ENCODE results near the gene MYO1B. TPM values are rescaled to one million over a fixed set of nuclear protein-coding genes. Genes with fewer than 3 reads are reported as not detected.

Gene MYO1B
- total RNA-seq, 2 donors from 2014 or later: 18.6 to 26.3 TPM

DNA sequence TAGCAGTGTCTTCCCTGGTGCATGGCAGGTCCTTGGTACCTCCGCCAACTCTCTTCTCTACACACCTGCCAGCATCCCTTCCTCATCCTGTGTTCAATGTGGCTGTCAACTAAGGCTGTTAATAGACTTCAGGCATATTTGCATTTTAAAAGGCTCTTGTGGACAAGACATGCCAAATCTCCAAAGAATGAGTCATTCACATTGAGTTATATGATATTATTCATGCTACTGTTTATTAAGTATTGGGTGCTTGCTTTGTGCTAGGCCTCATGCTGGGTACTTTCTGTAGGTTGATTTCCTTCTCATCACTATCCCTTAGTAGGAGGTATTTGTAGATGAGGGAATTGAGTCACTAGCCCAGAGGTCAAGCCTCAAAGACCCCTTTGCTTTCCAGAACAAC lies 5.2 kb downstream of the MYO1B start:
- ATAC-seq: no peak
- DNase-seq: no peak
- intact Hi-C loops (cut with DNase I): no loop called here

DNA sequence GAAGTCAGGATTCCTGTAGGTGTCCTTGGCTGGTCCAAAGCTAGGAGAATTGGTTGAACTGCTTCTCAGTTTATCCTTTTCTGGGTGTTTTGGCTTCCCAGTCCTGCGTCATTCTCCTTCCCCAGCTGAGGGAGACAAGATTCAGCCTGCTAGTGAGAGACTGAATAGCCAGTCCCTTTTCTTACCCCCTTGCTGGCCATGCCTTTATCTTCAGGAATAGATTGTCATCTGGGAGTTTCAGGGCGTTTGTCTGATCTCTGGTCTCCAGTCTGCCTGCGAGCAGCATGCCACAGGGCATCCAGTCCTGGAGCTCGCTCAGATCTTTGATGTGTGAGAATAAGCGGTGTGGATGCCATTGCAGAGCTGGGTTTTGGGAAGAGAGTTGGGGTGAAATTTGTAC lies 5.8 kb downstream of the MYO1B start:
- intact Hi-C loops (cut with DNase I): no loop called here
- ATAC-seq (no peak), DNase-seq (no peak)

DNA sequence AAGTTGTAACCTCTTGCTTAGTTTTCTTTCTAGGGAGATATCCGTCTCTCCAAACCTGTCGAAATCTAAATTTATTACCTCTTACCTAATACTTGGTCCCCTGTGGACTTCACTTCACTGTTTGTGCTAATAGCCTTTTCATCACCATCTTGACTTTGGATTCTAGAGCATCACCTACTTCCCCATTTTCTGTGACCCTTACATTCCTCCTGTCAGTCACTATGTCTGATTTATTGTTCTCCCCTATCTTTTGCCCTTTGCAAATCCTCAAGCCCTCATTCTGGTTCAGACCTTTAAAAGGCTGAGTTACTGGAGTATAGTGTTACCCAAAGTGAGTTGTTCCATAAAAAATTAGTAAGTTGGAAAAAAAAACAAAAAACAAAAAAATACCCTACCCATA lies 7.5 kb downstream of the MYO1B start:
- intact Hi-C loops (cut with DNase I): no loop called here
- no peak for DNase-seq

DNA sequence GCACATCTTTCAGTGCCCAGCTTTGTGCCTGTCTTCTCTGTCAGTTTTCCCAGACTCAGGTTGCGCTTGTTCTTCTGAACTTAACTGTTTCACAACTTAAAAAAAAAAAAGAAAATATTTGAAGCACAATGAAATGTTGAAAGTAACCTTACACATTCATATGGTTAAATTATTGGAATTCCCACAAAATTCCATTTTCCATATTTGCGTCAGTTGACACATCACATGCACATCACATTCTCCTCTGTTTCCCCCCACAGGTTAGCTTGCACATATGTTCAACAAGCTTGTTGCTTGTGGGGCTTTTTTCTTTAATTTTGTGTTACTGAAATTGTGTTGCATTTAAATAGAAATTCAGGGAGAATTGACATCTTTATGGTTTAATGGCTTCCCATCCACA lies 8.3 kb downstream of the MYO1B start:
- no peak for DNase-seq
- intact Hi-C loops (cut with DNase I): no loop called here
- ATAC-seq: no peak

More for the DNA sequence above, 7.5 kb downstream of the MYO1B start:
- ATAC-seq: no peak

DNA sequence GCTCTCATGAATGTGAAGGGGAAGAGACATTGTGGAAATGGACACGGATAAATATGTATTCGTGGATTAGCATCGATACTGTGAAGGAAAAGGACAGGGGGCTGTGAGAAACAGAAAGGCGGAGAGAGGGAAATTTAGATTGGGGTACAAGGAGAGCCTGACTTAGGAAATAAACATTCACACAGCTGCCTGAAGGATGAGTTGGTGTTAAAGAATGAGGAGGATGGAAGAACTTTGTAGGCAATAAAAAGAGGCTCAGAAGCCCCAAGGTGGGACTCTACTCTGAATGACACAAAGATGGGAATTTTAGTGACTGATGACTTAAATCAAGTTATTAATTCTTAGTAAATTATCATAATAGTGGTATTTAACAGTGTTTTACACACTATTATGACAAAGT lies 10.1 kb downstream of the MYO1B start:
- intact Hi-C loops (cut with DNase I): no loop called here
- ATAC-seq: no peak
- DNase-seq: no peak

DNA sequence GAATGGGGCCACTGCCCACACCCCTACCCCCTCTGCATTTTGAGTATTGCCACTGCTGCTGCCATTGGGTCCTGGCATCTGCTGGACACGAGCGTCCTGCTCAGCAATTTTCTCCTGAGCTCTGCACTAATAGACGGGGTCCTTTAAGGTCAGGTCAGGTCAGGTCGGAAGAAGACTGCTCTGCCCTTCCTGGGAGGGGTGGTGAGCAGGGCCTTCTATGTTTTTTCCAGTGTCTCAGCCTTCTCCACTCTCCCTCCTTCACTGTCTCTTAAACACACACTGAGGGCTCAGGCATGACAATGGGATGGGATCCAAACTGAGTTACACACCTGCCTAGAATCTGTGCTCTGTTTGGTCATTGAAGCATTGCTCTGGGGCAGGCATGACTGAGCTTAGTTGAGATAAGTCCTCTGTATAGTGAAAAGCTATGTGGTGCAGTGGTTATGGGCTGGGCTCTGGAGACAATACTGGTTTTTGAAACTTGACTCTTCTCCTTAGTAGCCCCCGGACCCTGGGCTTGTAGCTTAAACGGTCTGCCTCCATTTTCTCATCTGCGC lies 10.6 kb downstream of the MYO1B start:
- no peak for ATAC-seq
- intact Hi-C loops (cut with DNase I): no loop called here

DNA sequence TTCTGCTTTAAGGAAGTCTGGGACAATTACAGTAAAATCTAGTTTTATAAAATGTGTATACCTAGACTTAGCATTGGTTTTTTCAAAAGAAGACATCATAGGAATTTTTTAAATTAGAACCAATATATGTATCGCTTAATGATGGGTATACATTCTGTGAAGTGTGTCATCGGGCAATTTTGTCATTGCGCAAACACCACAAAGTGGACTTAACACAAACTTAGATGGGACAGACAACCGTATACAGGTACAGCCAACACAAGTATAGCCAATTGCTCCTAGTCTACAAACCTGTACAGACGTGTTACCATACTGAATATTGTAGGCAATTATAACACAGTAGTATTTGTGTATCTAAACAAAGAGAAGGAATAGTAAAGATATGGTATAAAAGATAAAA lies 12.7 kb downstream of the MYO1B start:
- intact Hi-C loops (cut with DNase I): no loop called here
- ATAC-seq (no peak), DNase-seq (no peak)

More for the DNA sequence above, 10.6 kb downstream of the MYO1B start:
- no peak for DNase-seq

DNA sequence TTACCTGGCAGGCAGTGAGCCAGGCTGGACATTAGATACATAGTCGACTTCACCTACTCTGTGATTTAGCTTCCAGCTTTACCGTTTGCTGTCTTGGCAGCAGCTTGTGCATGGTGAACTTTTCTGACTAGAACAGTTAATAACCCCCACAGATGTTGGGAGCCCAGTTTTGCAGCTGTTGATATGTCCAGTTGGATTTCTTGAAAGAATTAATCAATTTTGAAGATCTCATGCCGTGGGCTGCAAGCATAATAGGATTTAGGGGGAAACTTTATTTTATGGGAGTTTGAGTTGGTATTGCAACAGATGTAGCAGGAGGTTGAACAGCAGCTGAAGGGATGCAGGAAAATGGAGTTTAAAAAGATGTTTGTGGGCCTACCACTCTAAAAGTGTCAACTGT lies 13.8 kb downstream of the MYO1B start:
- intact Hi-C loops (cut with DNase I): no loop called here
- ATAC-seq: no peak
- no peak for DNase-seq

DNA sequence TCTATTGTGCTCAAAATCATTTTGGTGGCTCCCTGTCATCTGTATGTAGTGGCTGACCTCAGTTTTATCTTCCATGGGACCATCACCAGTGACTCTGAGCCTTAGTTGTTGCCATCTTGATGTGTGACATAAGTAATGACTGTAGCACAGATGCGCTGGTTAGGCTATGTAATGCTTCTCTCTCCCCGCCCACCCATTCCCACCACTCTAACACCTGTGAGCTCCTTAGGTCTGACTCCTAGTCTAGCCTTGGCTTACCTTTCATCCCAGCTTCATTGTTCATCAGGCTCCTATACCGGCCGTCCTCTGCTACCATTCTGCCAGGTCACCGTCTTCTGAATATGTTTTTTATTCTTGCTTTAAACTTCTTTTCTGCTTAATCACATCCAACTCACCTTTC lies 17.2 kb downstream of the MYO1B start:
- ATAC-seq: no peak
- no peak for DNase-seq
- intact Hi-C loops (cut with DNase I): no loop called here

DNA sequence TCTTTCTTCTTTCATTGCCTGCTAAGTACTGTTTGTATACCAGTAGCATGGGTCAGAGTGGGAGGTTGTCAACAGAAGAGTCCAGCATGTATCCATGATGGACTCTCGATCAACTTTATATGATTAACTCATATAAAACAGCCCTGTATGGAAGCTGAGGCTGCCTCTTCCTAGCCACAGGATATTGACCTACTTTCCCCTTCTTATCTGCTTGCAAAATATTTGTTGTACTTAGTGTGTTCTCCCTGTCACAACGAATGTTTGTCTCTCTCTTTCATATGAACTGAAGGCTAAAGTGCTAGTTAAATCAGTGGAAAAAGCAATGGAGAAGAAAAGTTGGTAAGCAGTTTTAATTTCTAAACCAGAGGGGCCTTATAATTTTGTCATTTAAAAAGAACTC lies 17.8 kb downstream of the MYO1B start:
- no peak for DNase-seq
- intact Hi-C loops (cut with DNase I): no loop called here
- ATAC-seq: peak in 1 of 2 donors; percentile 11

DNA sequence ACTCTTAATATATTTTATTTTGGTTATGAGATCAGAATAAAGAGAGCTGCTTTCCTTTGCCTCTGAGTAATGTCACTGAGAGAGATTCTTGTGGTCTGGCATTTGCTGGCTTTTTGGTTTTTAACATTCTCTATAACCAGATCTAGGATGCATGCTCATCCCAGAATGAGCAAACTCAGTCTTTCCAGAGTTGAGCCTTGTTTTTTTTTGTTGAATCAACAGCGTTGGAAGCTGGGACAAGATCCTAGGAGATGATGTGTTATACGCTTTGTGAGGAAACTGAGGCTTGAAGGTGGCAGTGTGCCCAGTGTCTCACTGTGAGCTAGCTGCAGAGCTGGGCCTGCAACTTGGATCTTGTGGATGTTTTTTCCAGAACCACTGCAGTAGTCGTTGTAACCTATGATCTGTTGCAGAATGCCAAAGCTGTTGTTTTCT lies 19.5 kb downstream of the MYO1B start:
- intact Hi-C loops (cut with DNase I): no loop called here
- DNase-seq: peak; percentile 33
- ATAC-seq: peak in 1 of 2 donors; percentile 46

DNA sequence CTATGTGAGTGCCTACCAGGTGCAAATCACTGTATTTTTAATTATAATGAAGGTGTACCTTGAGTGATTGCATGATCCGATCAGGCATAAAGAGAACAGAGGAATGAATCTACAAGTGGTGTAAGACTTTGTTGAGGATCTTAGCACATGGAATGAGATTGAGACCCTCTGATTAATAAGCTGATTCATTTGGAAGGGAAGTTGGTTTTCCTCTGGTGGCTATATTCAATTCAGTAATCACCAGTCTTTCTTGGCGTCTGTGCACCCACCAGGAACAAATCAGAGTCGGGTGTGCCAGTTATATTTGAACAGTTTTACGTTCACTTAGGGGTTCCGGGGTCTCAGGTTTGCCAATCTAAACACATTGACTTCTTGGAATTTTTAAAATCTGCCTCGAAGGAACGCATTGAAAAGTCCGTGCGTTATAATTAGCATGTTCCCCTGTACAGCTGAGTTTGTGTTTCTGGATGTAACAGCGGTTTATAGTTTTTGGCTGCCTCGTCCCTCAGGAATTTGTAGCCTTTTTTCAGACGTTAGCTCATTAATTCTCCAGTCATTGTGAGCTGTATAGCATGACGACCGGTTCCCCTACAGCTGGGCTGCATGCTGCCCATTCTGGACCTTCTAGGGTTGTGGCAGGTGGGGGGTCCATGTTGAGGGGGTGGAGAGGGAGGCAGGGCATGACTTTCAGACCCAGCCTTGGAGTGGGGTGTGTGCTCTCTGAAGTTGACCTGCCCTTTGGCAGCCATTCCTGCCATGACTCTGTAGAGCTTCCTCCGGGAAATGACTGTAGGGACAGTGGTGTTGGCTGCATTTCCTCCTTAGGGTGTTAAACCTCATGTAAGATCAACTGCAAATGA lies 20.3 kb downstream of the MYO1B start:
- peak; percentile 58 to 86 for ATAC-seq
- peak; percentile 38 for DNase-seq
- intact Hi-C loops (cut with DNase I): no loop called here

DNA sequence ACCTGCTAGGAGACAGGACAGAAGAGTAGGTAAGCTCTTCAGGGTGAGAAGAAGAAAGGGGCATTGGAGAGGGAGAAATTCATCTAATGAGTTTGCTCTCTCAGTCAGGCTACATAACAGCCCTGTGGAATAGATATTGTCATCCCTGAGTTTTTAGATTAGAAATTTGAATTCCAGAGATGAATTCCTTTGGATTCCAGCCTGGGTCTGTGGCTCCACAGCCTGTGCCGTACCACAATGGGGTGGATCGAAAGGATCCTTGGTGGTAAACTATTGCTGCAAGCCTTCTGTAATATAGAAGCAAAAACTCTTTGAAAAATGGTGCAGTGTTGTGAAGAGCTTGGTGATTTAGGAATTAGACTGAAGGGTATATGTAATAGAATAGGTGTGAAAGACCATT lies 21.0 kb downstream of the MYO1B start:
- DNase-seq (no peak), ATAC-seq (peak in 1 of 2 donors; percentile 3)
- intact Hi-C loops (cut with DNase I): no loop called here

DNA sequence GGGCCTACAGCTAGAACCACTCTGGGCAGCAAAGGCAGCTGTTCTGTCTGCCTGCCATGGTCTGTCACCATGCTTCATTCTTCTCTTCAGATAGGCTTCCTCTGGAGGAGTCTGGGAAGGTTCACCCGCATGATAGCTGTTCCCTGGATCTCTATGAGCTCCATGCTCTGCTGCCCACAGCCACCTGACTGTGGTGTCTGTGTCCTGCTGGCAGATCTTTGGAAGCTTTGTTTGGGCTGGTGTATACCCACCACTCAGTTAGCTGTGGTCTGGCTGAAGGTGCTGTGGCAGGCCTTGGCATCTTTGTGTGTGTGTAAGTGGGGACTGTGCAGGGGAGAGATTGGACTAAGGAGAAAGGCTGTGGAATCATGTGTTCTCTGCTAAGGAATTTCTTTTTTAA lies 23.4 kb downstream of the MYO1B start:
- DNase-seq (no peak), ATAC-seq (no peak)
- intact Hi-C loops (cut with DNase I): no loop called here

DNA sequence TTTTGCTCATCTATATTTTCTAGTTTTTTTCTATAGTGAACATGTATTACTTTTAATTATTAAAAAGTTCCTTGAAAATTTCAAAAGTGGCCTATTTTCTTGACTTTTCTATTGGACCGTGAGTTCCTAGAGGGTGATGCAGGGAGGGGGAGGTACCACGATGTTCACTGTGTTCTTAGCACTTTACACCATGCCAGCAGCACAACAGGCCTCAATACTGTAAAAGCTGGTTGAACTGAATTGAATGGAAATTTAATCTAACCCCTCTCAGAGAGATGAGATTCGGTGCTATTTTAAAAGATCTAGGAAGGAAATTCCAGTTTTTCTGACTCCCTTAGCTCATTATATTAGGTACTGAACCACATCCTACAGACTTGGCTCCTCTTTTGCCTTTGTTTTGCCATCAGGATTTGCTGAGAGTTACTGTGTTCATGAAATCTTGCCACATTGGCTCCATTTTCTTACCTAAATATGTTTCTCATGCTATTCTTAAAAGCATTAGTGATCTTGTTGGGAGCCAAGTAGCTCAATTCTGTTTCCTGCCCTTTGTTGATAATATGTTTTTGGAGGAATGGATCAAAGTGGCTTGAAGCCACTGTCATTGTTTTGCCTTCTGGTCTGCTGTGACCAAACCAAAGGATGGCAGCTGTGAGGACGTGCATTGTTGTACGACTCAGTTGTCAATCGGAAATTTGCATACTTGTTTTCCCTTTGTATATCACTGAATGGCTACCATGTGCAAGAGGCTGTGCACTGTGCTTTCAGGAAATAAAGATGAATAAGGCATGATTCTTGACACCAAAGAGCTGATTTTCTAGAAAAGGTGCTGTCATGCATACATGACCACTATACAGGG lies 25.3 kb downstream of the MYO1B start:
- intact Hi-C loops (cut with DNase I): no loop called here
- DNase-seq (no peak), ATAC-seq (no peak)

DNA sequence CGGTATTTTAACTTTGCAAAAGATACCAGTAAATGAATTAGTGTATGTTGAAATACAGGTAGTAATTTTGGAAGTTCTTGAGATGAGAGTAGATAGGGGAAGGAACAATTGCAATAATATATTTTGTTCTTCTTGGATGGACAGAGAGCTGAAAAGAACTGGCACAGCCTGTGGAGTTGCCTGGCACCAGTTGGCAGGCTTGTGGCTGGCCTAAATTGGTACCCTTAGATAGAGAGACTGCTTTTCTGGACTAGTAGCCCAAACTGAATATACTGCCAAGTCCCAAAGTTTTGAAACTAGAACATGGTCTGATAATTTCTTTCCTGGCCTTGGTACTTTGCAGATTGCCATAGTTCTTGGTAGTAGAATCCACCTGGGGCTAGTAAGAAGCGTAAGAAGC lies 26.9 kb downstream of the MYO1B start:
- DNase-seq (no peak), ATAC-seq (no peak)
- intact Hi-C loops (cut with DNase I): no loop called here

DNA sequence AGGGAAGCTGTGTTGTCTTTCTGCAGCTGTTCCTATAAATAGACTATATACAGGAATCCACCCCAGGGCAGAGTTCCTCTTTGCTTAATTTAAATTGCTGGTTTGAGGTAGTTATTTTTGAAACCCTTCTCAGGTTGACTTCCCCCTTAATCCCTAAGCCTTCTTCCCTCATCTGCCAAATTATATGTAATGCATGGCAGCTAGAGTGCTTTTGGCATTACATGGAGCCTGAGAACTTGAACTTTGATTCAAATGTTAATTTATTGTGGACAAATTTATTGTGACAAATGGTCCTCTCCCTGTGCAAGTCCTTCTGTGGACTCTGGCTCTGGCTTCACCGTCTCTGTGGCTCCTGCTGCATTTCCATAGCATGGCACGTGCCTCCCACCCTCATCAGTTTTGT lies 29.2 kb downstream of the MYO1B start:
- DNase-seq: no peak
- no peak for ATAC-seq
- intact Hi-C loops (cut with DNase I): no loop called here

DNA sequence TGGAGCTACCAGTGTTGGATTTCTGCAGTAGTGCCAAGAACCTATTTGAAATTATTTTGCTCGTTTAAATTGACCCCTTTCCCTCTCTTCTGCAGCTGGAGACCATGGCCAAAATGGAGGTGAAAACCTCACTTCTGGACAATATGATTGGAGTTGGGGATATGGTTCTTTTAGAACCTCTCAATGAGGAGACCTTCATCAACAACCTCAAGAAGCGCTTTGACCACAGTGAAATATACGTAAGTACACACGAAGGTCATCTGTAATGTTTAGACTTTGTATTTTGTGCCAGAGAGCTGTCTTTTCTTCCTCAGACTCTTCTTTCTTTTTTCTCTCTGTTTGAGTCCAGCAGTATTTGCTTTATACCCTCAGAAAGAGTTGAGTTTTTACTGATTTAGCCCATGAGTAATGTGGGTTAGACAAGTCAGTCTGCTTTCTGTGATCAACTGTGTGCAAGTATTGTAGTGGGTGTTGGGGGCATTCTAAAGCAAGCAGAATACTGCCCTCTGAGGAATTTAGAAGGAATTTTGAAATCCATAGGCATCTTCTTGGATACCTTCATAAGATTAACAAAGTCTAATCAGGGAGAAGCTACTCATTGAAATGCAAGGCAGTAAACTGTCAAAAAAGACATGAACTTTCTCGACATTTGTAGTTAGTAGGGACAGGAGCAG lies 31.7 kb downstream of the MYO1B start:
- ATAC-seq (no peak), DNase-seq (no peak)
- intact Hi-C loops (cut with DNase I): no loop called here

DNA sequence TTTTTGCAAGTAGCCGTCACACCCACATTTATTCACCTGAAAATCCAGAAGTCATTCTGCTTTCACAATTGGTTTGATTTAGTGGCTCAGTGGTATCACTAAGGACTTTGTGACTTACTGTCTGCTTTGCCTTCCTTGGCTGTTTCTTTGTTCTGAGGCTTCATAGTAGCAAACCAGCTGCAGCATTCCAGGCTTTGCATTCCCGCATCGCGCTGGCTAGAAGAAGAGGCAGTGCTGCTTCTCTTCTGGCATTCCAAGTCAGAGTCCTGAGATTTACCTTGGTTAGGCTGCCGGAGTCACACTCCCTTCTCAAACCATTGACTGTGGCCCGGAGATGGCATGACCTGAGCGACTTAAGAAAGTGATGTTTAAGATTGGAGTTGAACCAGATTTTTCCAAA lies 35.1 kb downstream of the MYO1B start:
- DNase-seq: no peak
- ATAC-seq: no peak
- intact Hi-C loops (cut with DNase I): no loop called here
